Stimulated activated CD8-positive, alpha-beta memory T cell treated with anti-CD3 and anti-CD28 coated beads, Interleukin-4, amount 100 ng/mL, for 4 hours (primary cell): ENCODE results near the gene SDSL.

Experiments
- DNase-seq, 2 donors: peaks; one replicate each; pipeline ENCODE4 v3.0.0-alpha.2; 2020; ENCODE audit warnings: low read depth in 2 of 2, low spot score in 1 of 2

The SDSL gene

GRCh38 chr12:113445544-113446171 is 23.5 kb downstream of the SDSL start:
- no peak for DNase-seq

DNA sequence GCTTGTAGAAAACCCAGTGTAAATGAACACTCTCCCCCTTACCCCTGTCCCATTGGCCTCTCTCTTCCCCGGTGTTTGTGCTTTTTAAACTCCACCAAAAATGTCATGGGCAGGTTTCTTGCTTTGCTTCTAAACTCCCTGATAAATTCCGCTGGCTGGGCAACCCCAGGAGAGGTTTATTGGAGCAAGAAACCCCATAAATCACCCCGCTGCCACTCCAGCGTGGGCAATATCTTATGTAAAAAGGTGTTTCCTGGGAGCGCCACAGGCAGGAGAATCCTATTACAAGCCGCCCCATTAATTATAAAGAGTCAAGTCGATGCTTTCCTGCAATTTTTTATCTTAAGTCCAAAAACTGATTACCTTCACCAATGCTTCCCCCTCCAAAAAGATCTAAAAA is 26.7 kb downstream of the SDSL start:
- DNase-seq = no peak

DNA sequence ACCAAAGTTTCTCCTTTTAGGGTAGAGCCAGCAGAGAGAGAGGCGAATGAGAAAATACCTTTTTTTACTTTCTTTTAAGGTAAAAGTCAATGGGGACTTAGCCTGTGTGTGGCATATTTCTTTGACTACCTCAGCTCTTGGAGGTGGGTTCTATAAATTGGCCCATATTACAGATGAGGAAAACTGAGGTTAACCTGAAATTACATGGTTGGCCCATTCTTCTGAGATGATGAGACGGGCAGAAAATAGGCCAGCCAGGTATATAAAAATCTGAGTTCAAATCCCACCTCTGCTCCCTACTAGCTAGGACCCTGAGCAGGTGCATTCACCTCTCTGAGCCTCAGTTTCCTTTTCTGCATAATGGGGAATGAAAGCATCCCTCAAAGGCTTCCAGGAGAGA is 27.1 kb downstream of the SDSL start:
- no peak for DNase-seq

GRCh38 chr12:113449839-113450238 is 27.7 kb downstream of the SDSL start:
- no peak for DNase-seq

GRCh38 chr12:113452458-113452857 is 30.3 kb downstream of the SDSL start:
- DNase-seq = no peak

GRCh38 chr12:113453330-113453729 is 31.1 kb downstream of the SDSL start:
- DNase-seq = no peak

GRCh38 chr12:113456199-113456598 is 34.0 kb downstream of the SDSL start:
- DNase-seq = no peak

DNA sequence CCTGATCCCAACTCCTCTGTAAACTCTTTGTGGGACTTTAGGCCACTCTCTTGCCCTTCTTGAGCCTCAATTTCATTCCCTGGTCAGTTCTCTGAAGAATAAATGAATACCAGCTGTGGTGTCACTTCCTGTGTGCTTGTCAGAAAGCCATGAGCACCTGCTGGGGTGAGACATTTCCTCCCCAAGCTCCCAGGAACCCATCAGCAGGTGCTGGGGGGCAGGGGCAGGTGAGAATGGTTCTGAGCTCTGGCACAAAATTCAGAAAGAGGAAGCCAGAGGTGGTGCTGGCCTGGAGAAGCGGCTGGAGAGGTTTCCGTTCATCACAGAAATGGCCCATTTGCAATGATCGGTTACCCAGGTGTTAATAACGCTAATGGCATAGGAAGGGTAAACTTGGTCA is 34.6 kb downstream of the SDSL start:
- no peak for DNase-seq

DNA sequence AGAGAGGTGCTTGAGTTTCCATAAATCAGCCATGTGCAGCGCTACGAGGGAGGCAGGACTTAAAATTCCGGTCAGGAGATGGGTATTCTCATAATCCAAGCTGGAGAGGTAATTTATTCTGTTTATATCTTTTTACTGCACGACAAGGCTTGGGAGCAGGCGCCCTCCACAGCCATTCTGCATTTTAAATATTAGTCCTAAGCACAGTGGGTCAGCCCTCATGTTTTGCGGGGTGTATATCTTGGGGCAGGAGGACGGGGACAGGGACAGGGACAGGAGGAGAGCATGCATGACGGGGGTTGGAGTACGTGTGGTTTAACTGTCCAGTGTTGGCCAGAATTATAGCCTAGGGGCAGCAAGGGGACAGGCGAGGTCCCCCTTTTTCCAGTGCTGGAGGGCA is 35.0 kb downstream of the SDSL start:
- no peak for DNase-seq

DNA sequence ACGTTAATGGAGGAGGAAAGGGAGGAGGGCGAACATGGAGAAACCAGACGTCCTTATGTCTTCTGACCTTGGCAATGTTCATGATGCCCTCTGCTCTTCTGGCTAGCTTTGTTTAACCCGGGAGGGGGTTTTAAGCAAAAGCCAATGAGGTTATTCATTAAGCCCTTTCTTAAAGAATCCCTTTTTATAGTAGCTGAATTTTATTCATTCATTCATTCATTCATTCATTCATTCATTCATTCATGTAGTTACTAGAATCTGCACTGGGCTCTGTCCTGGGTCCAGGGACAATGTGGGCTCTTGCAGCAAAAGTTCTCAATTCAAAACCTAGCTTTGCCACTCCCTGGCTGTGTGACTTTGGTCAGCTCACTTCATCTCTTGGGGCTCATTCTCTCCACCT is 35.5 kb downstream of the SDSL start:
- no peak for DNase-seq

- no peak for DNase-seq
Observed at GRCh38 chr12:113459981-113460380, 37.8 kb downstream of the SDSL start.

GRCh38 chr12:113461666-113462065 is 39.5 kb downstream of the SDSL start:
- no peak for DNase-seq

- peak; percentile 8 to 29 for DNase-seq
Observed at GRCh38 chr12:113462117-113462774, 40.1 kb downstream of the SDSL start.

- no peak for DNase-seq
Observed at GRCh38 chr12:113462998-113463745, 41.0 kb downstream of the SDSL start.

- DNase-seq = no peak
Observed at GRCh38 chr12:113463746-113464451, 41.7 kb downstream of the SDSL start.

GRCh38 chr12:113464452-113464775 is 42.2 kb downstream of the SDSL start:
- no peak for DNase-seq

DNA sequence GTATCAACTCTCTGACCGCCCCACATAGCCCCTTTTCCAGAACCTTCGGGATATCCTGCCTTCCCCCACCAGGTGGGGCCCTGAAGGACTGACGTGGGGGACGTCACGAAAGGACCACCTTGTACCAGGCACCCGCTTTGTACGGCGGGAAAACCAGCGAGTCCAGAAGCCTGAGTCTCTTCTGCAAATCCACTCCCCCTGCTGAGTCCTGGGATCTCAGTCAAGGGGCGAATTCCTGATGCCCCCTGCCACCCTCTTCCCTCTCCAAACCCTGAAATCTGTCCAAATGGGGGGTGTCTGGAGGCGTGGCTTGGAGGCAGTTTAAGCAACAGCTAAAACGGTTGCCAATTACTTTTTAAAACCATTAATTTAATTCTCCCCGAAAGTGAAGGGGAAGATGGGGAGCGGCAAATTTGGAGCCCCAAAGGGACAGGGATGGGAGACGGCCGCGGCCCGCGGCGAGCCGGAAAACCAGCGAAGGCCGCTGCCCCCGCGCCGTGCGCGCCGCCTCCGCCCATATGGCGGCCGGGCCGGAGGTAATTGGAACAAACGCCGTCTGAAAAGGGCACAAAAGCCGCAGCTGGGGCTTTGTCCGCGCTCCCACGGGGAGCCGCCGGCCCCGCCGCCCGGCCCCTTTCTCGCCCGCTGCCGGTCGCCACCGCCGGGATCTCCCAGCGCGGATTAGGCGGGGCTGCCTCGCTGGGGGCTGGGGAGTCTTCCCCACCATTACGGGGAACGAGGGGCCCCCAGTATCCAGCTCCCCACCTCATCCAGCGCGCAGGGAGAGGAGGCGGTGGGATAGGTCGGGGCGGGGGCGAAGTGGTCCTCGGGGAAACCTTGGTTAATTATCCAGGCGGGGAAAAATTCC is 42.9 kb downstream of the SDSL start:
- DNase-seq = no peak

DNA sequence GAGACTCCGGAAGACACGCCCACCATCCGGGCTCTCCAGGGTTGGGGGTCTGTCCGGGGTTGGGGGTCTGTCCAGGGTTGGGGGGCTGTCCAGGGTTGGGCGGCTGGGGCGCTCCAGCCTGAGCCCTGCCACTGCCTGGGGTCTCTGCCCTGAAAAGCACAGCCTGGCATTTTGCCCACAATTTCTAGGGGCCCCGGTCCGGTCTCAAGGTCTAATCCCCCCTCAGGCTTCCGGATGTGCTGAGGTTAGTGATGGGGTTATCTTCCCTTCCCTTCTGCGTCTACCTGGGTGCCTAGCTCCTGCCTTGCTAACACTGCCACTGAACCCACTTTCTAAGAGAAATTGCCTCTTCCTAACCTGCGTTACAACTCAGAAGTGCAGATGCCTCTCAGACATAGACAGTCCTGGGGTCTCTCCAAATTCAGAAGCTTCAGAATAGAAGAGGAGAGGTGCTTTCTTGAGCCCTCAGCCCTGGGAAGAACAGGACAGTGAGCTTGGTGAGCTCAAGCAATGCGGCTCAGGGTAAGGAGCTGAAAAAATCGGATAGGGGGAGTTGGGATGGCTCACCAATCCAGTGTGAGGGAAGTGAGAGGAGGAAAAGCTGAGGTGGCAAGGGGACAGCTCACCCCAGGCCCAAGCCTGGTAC is 43.8 kb downstream of the SDSL start:
- no peak for DNase-seq

- no peak for DNase-seq
Observed at GRCh38 chr12:113466454-113467141, 44.4 kb downstream of the SDSL start.

- no peak for DNase-seq
Observed at GRCh38 chr12:113467142-113467501, 44.9 kb downstream of the SDSL start.
